Left lung (tissue), 10 donors: Measurements from ENCODE around the gene CXXC5. TPM values are rescaled to one million over a fixed set of nuclear protein-coding genes. Genes with fewer than 3 reads are reported as not detected.

Experiments used
- ATAC-seq: fragments of 200-7000 bp; cut with Tn5 transposase; one replicate; pipeline ENCODE4 v1.9.1; 2020; ENCODE audit warnings: moderate library complexity
- DNase-seq, 4 donors: peaks; one replicate each; pipeline ENCODE4 v3.0.0-alpha.2; 2013 to 2020
- H3K27ac ChIP-seq, 2 donors: fragments of 200-600 bp; sonication (generic) in 1 of 2; one replicate each; pipeline versions ENCODE4 v1.5.0 to v1.8.0; 2020 to 2021
- H3K27me3 ChIP-seq, 2 donors: fragments of 200-600 bp; sonication (generic) in 1 of 2; one replicate each; pipeline versions ENCODE4 v1.5.0 to v1.8.0; 2020 to 2021
- H3K36me3 ChIP-seq, 2 donors: fragments of 200-600 bp; sonication (generic) in 1 of 2; one replicate each; pipeline versions ENCODE4 v1.5.0 to v1.8.0; 2020 to 2021
- H3K4me1 ChIP-seq, 2 donors: fragments of 200-600 bp; one replicate each; pipeline ENCODE4 v1.8.0; 2021
- H3K4me3 ChIP-seq, 2 donors: fragments of 200-600 bp; sonication (generic) in 1 of 2; one replicate each; pipeline versions ENCODE4 v1.5.0 to v1.8.0; 2020 to 2021; ENCODE audit warnings: mild to moderate bottlenecking in 1 of 2
- H3K9me3 ChIP-seq, 2 donors: fragments of 200-600 bp; sonication (generic) in 1 of 2; one replicate each; pipeline versions ENCODE4 v1.5.0 to v1.8.0; 2020 to 2021
- CTCF ChIP-seq, 2 donors: fragments of 200-600 bp; sonication (generic) in 1 of 2; IDR thresholded peaks; one replicate each; pipeline versions ENCODE4 v1.5.0 to v1.8.0; 2021; ENCODE audit warnings: antibody characterized with exemption in 2 of 2
- intact Hi-C, 2 donors: fragments of 100-400 bp; cut with DNase I; formaldehyde crosslinking; loops; one replicate each; pipeline versions ENCODE4 v1.11.2 to v1.14.2; 2022
- polyA plus RNA-seq, 6 donors: library from polyadenylated mRNA; unstranded; fragments of 120-200 nt; gene quantifications; one replicate each; pipeline ENCODE4 v1.2.1, GENCODE V29; 2013; ENCODE audit not compliant: insufficient read length in 6 of 6
- total RNA-seq, 2 donors: library from RNA; stranded (reverse); fragmentation: NEBNext Ultra II Directional; extraction: Animal tissue kit (Norgen Biotek cat#: 25700); gene quantifications; one replicate each; pipeline ENCODE4 v1.2.1, GENCODE V29; 2021
- donor health status: DM: no; HTN: yes; CAD: no.
- donor health status: DM: no; HTN: no; CAD: no.

CXXC5 gene
- total and polyA plus RNA-seq, 8 donors: 24.5 to 53.5 (median 40.9) TPM

GRCh38 chr5:139662617-139663016 lies 14.5 kb downstream of the CXXC5 start:
- no peak for TF ChIP-seq CTCF (IDR thresholded peaks at IDR 0.05)
- Histone ChIP-seq H3K27me3 (peaks cover 0 to 33% of the 10 kb centered on the region in 2 donors), H3K4me1 (peaks cover 51 to 92% of the 10 kb centered on the region in 2 donors), H3K27ac (no peak overlapping the region), H3K36me3 (no peaks in the 10 kb centered on the region), H3K9me3 (no peaks in the 10 kb centered on the region), H3K4me3 (no peak overlapping the region)
- intact Hi-C loops: no loop called here
- DNase-seq (no peak), ATAC-seq (no peak)

- peaks cover 0 to 33% of the 10 kb centered on the region in 2 donors for H3K27me3 ChIP-seq
- H3K9me3 ChIP-seq: no peaks in the 10 kb centered on the region
- intact Hi-C loops: no loop called here
- H3K27ac ChIP-seq: peak overlapping the region in 1 of 2 donors; percentile 64
- no peak for TF ChIP-seq CTCF (IDR thresholded peaks at IDR 0.05)
- no peak for ATAC-seq
- no peak overlapping the region for H3K4me3 ChIP-seq
- no peak for DNase-seq
- H3K4me1 ChIP-seq: peaks cover 49 to 92% of the 10 kb centered on the region in 2 donors
- H3K36me3 ChIP-seq: no peaks in the 10 kb centered on the region
Observed at GRCh38 chr5:139663207-139664085, 15.3 kb downstream of the CXXC5 start.

- H3K27ac ChIP-seq: peak overlapping the region; percentile 18 to 64
- TF ChIP-seq CTCF (IDR thresholded peaks at IDR 0.05): no peak
- no peak overlapping the region for H3K4me3 ChIP-seq
- no peaks in the 10 kb centered on the region for H3K9me3 ChIP-seq
- intact Hi-C loops: no loop called here
- DNase-seq (peak in 2 of 4 donors; percentile 88 to 90), ATAC-seq (peak; percentile 26)
- H3K36me3 ChIP-seq: no peaks in the 10 kb centered on the region
- peaks cover 48 to 92% of the 10 kb centered on the region in 2 donors for H3K4me1 ChIP-seq
- peaks cover 0 to 31% of the 10 kb centered on the region in 2 donors for H3K27me3 ChIP-seq
Observed at GRCh38 chr5:139664086-139664693, 16.0 kb downstream of the CXXC5 start.

- ATAC-seq (no peak), DNase-seq (no peak)
- TF ChIP-seq CTCF (IDR thresholded peaks at IDR 0.05): no peak
- Histone ChIP-seq H3K27me3 (peaks cover 0 to 31% of the 10 kb centered on the region in 2 donors), H3K4me3 (no peak overlapping the region), H3K9me3 (no peaks in the 10 kb centered on the region), H3K4me1 (peaks cover 43 to 92% of the 10 kb centered on the region in 2 donors), H3K27ac (peak overlapping the region; percentile 18 to 64), H3K36me3 (no peaks in the 10 kb centered on the region)
- intact Hi-C loops: no loop called here
Observed at GRCh38 chr5:139664727-139665351, 16.7 kb downstream of the CXXC5 start.

- TF ChIP-seq CTCF (IDR thresholded peaks at IDR 0.05): no peak
- ATAC-seq: no peak
- Histone ChIP-seq H3K27ac (no peak overlapping the region), H3K9me3 (no peaks in the 10 kb centered on the region), H3K4me1 (peaks cover 41 to 92% of the 10 kb centered on the region in 2 donors), H3K36me3 (no peaks in the 10 kb centered on the region), H3K27me3 (peaks cover 0 to 34% of the 10 kb centered on the region in 2 donors), H3K4me3 (no peak overlapping the region)
- DNase-seq: no peak
- intact Hi-C loops: no loop called here
Observed at GRCh38 chr5:139665626-139666025, 17.5 kb downstream of the CXXC5 start.
